Esophagus muscularis mucosa (tissue), 4 donors: ENCODE data around the gene CMC1.

Experiments used
- EP300 ChIP-seq: sonication (generic); formaldehyde crosslinking; IDR thresholded peaks from one replicate; pipeline ENCODE4 v1.6.1; 2017; ENCODE audit warnings: antibody characterized with exemption
- POLR2A ChIP-seq: fragments of 450-650 bp; IDR thresholded peaks from one replicate; pipeline ENCODE4 v1.6.1; 2017; ENCODE audit warnings: antibody characterized with exemption, moderate library complexity, mild to moderate bottlenecking, low read depth
- TF ChIP-seq, protein P1 (sequence below), 3 experiments: fragments of 200-600 bp in 2 of 3; fragments of 450-650 bp in 1 of 3; sonication (generic) in 2 of 3; IDR thresholded peaks; one replicate each; pipeline ENCODE4 v1.5.1; 2017 to 2019; ENCODE audit warnings: antibody characterized with exemption in 3 of 3, mild to moderate bottlenecking in 2 of 3, moderate library complexity in 1 of 3

DNA sequence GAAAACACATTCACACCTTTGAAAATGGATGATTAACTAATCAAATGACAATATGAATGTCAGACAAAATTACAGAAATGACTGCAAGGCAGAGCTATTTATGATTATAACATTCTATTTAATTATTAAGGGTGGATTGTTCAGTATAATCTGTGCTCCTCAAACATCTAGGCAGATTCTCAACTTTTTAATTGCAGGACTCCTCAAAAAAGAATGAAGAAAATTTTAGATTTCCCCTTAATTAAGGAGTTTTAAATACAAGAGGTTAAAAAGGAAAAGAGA is 22.6 kb upstream of the CMC1 start:
- no peak for TF ChIP-seq EP300
- TF ChIP-seq, protein P1, sequence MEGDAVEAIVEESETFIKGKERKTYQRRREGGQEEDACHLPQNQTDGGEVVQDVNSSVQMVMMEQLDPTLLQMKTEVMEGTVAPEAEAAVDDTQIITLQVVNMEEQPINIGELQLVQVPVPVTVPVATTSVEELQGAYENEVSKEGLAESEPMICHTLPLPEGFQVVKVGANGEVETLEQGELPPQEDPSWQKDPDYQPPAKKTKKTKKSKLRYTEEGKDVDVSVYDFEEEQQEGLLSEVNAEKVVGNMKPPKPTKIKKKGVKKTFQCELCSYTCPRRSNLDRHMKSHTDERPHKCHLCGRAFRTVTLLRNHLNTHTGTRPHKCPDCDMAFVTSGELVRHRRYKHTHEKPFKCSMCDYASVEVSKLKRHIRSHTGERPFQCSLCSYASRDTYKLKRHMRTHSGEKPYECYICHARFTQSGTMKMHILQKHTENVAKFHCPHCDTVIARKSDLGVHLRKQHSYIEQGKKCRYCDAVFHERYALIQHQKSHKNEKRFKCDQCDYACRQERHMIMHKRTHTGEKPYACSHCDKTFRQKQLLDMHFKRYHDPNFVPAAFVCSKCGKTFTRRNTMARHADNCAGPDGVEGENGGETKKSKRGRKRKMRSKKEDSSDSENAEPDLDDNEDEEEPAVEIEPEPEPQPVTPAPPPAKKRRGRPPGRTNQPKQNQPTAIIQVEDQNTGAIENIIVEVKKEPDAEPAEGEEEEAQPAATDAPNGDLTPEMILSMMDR (IDR thresholded peaks at IDR 0.05), result no peak
- no peak for TF ChIP-seq POLR2A
